IMR-90 (cell line): ENCODE results near the gene SRPX2. TPM values are rescaled to one million over a fixed set of nuclear protein-coding genes. Genes with fewer than 3 reads are reported as not detected.

Experiments used
- ATAC-seq: fragments of 200-7000 bp; cut with Tn5 transposase; 2 replicates; pipeline ENCODE4 v1.9.1; 2020; ENCODE audit warnings: low read depth, mild to moderate bottlenecking, moderate library complexity
- BruUV-seq: library from RNA; stranded (reverse); fragments of 400-500 nt; replicated peaks from 2 replicates; lab custom pipeline; 2021; lab: Mats Ljungman, UMichigan
- CTCF ChIA-PET: fragments of 300-600 bp; formaldehyde crosslinking; extraction: SDS; loops from one replicate; lab custom pipeline; 2021; ENCODE audit warnings: antibody characterized with exemption; lab: Yijun Ruan, JAX
- POLR2A ChIA-PET: fragments of 300-600 bp; sonication (Branson Sonifier 250); formaldehyde crosslinking; loops from one replicate; lab custom pipeline; 2022; ENCODE audit warnings: antibody characterized with exemption; ENCODE audit not compliant: unreplicated experiment; lab: Charles Lee
- DNase-seq: peaks from one replicate; pipeline ENCODE4 v3.0.0; 2013
- H2AFZ ChIP-seq: replicated peaks from 2 replicates; pipeline ENCODE3; 2013; ENCODE audit warnings: low read length, mild to moderate bottlenecking; ENCODE audit not compliant: poor library complexity
- H2AK5ac ChIP-seq: 2 replicates; pipeline ENCODE4 v1.6.1; 2013; ENCODE audit warnings: low read depth, low read length, inconsistent platforms
- H2AK9ac ChIP-seq: replicated peaks from 2 replicates; pipeline ENCODE3; 2013; ENCODE audit warnings: mild to moderate bottlenecking, low read depth, low read length, moderate library complexity; ENCODE audit not compliant: poor library complexity
- H2BK120ac ChIP-seq: 2 replicates; pipeline ENCODE4 v1.6.1; 2013; ENCODE audit warnings: low read depth, low read length, inconsistent platforms
- H2BK15ac ChIP-seq: 3 replicates; pipeline ENCODE4 v1.6.1; 2013; ENCODE audit warnings: low read depth, low read length, inconsistent platforms
- H2BK20ac ChIP-seq: 2 replicates; pipeline ENCODE4 v1.6.1; 2013; ENCODE audit warnings: low read depth, mild to moderate bottlenecking, inconsistent platforms, low read length, moderate library complexity
- H2BK5ac ChIP-seq: 2 replicates; pipeline ENCODE4 v1.6.1; 2013; ENCODE audit warnings: mild to moderate bottlenecking, low read depth, low read length, inconsistent platforms; ENCODE audit not compliant: poor library complexity, severe bottlenecking
- H3K14ac ChIP-seq: replicated peaks from 2 replicates; pipeline ENCODE4 v1.6.1; 2013; ENCODE audit warnings: low read depth, low read length, inconsistent platforms
- H3K18ac ChIP-seq: 2 replicates; pipeline ENCODE4 v1.6.1; 2013; ENCODE audit warnings: low read depth, low read length, control low read depth
- H3K23ac ChIP-seq: 2 replicates; pipeline ENCODE4 v1.6.1; 2013; ENCODE audit warnings: low read depth, low read length, inconsistent platforms
- H3K27ac ChIP-seq: 2 replicates; pipeline ENCODE4 v1.5.1; 2013; ENCODE audit warnings: mild to moderate bottlenecking, control low read depth, low read length; ENCODE audit not compliant: insufficient read depth
- H3K27me3 ChIP-seq: 2 replicates; pipeline ENCODE4 v1.6.1; 2013; ENCODE audit warnings: low read length; ENCODE audit not compliant: control insufficient read depth, insufficient read depth
- H3K36me3 ChIP-seq: 2 replicates; pipeline ENCODE4 v1.6.1; 2013; ENCODE audit warnings: low read length, mixed read lengths; ENCODE audit not compliant: control insufficient read depth, insufficient read depth
- H3K4ac ChIP-seq: 2 replicates; pipeline ENCODE4 v1.6.1; 2013; ENCODE audit warnings: low read depth, low read length, inconsistent platforms
- H3K4me1 ChIP-seq: 2 replicates; pipeline ENCODE4 v1.6.1; 2013; ENCODE audit warnings: low read length, mixed read lengths; ENCODE audit not compliant: control insufficient read depth, insufficient read depth
- H3K4me2 ChIP-seq: 2 replicates; pipeline ENCODE4 v1.6.1; 2013; ENCODE audit warnings: low read depth, mild to moderate bottlenecking, control low read depth, low read length, moderate library complexity
- H3K4me3 ChIP-seq: 2 replicates; pipeline ENCODE4 v1.5.1; 2013; ENCODE audit warnings: low read depth, mild to moderate bottlenecking, control low read depth, low read length, moderate library complexity; ENCODE audit not compliant: insufficient read depth
- H3K56ac ChIP-seq: 2 replicates; pipeline ENCODE4 v1.6.1; 2013; ENCODE audit warnings: low read length, inconsistent platforms; ENCODE audit not compliant: insufficient read depth; ENCODE audit errors: extremely low read depth
- H3K79me1 ChIP-seq, 2 experiments: 2 replicates each; pipeline ENCODE4 v1.6.1; 2013; ENCODE audit warnings: low read length in 2 of 2, inconsistent platforms in 1 of 2, low read depth in 1 of 2
- H3K9ac ChIP-seq: 2 replicates; pipeline ENCODE4 v1.6.1; 2013; ENCODE audit warnings: low read depth, low read length, control low read depth
- H3K9me1 ChIP-seq: 2 replicates; pipeline ENCODE4 v1.6.1; 2013; ENCODE audit warnings: low read length, inconsistent platforms; ENCODE audit not compliant: insufficient read depth
- H3K9me3 ChIP-seq: 2 replicates; pipeline ENCODE4 v1.6.1; 2013; ENCODE audit warnings: low read length; ENCODE audit not compliant: control insufficient read depth, insufficient read depth
- H4K20me1 ChIP-seq: 2 replicates; pipeline ENCODE4 v1.6.1; 2013; ENCODE audit warnings: low read length, inconsistent platforms; ENCODE audit not compliant: insufficient read depth
- H4K5ac ChIP-seq: 2 replicates; pipeline ENCODE4 v1.6.1; 2013; ENCODE audit warnings: mild to moderate bottlenecking, low read depth, low read length, control low read depth
- H4K8ac ChIP-seq, 2 experiments: 2 replicates each; pipeline ENCODE4 v1.6.1; 2013; ENCODE audit warnings: low read depth in 2 of 2, low read length in 2 of 2, control low read depth in 1 of 2, inconsistent platforms in 1 of 2
- H4K91ac ChIP-seq: 2 replicates; pipeline ENCODE4 v1.6.1; 2013; ENCODE audit warnings: low read depth, low read length, inconsistent platforms; ENCODE audit not compliant: insufficient read depth
- BHLHE40 ChIP-seq: fragments of 150-350 bp; IDR thresholded peaks from 2 replicates; pipeline ENCODE4 v1.6.1; 2016; ENCODE audit warnings: mild to moderate bottlenecking, low read depth, low read length
- CHD1 ChIP-seq: IDR thresholded peaks from 2 replicates; pipeline ENCODE4 v1.6.1; 2012; ENCODE audit warnings: low read depth, low read length, improper control_type of control experiment
- ELK1 ChIP-seq: fragments of 150-350 bp; IDR thresholded peaks from 2 replicates; pipeline ENCODE4 v1.6.1; 2016; ENCODE audit warnings: low read depth, mild to moderate bottlenecking, low read length, moderate library complexity, borderline replicate concordance
- FOS ChIP-seq: fragments of 150-350 bp; IDR thresholded peaks from 2 replicates; pipeline ENCODE4 v1.6.1; 2016; ENCODE audit warnings: low read depth, low read length
- MAFK ChIP-seq: IDR thresholded peaks from 2 replicates; pipeline ENCODE4 v1.6.1; 2012; ENCODE audit warnings: low read depth, low read length, improper control_type of control experiment
- MAZ ChIP-seq: IDR thresholded peaks from 2 replicates; pipeline ENCODE4 v1.6.1; 2012; ENCODE audit warnings: low read depth, mild to moderate bottlenecking, low read length, improper control_type of control experiment, moderate library complexity, borderline replicate concordance
- MXI1 ChIP-seq: IDR thresholded peaks from 2 replicates; pipeline ENCODE4 v1.6.1; 2012; ENCODE audit warnings: low read depth, mild to moderate bottlenecking, low read length, moderate library complexity, borderline replicate concordance
- POLR2A ChIP-seq: IDR thresholded peaks from 2 replicates; pipeline ENCODE4 v1.6.1; 2012; ENCODE audit warnings: mild to moderate bottlenecking, low read depth, low read length
- RAD21 ChIP-seq: IDR thresholded peaks from 2 replicates; pipeline ENCODE4 v1.6.1; 2012; ENCODE audit warnings: low read length, improper control_type of control experiment
- RFX5 ChIP-seq: IDR thresholded peaks from 2 replicates; pipeline ENCODE4 v1.8.0; 2012; ENCODE audit warnings: low read depth, mild to moderate bottlenecking, low read length, moderate library complexity
- WGBS, 2 experiments: methylation state at CpG; one replicate each; pipeline versions ENCODE4 v1.1.5 to v1.1.7; 2013; ENCODE audit warnings: missing lambda C conversion rate in 2 of 2; ENCODE audit not compliant: insufficient read length in 1 of 2; ENCODE audit errors: extremely low coverage in 2 of 2; 5-methylcytosine and 5-hydroxymethylcytosine counted together
- dilution Hi-C: fragments of 300-500 bp; cut with HindIII; formaldehyde crosslinking; loops from one replicate; pipeline ENCODE4 v1.14.3; 2018; ENCODE audit warnings: low sequenced_read_pairs; ENCODE audit not compliant: unreplicated experiment
- in situ Hi-C: fragments of 300-500 bp; cut with MboI; formaldehyde crosslinking; loops from 3 replicates; pipeline ENCODE4 v1.14.3; 2019; ENCODE audit warnings: low sequenced_read_pairs, inconsistent platforms, mixed read lengths
- intact Hi-C: fragments of 100-400 bp; cut with micrococcal nuclease; formaldehyde crosslinking; loops from 2 replicates; pipeline ENCODE4 v1.10.0; 2022
- polyA plus RNA-seq, 3 experiments: library from polyadenylated mRNA; depleted of rRNA; stranded (reverse); fragments of >200 nt; gene quantifications; 2 replicates each; pipeline ENCODE4 v1.2.3, GENCODE V29; 2012; ENCODE audit warnings: low replicate concordance in 1 of 3
- total RNA-seq: library from RNA; depleted of rRNA; stranded (reverse); fragments of >200 nt; gene quantifications from 2 replicates; pipeline ENCODE4 v1.2.3, GENCODE V29; 2012
- TF ChIP-seq, protein P1 (sequence below): conservative IDR thresholded peaks from 2 replicates; pipeline ENCODE4 v1.5.1; 2012; ENCODE audit warnings: mild to moderate bottlenecking, low read depth, low read length, improper control_type of control experiment

The SRPX2 gene
- total and polyA plus RNA-seq, 2 of the 4 experiments (the other 2 are of a cell fraction), result 20.6 to 43.1 TPM

GRCh38 chrX:100606753-100607152 is 37.2 kb upstream of the SRPX2 start:
- dilution Hi-C loops (no loop called here), intact Hi-C loops (no loop called here), in situ Hi-C loops (no loop called here)
- no peak overlapping the region for H2AK9ac ChIP-seq
- no peak overlapping the region for H2AK5ac ChIP-seq
- no peaks in the 10 kb centered on the region for H3K79me1 ChIP-seq
- WGBS, 2 experiments, result no CpG with 5 or more reads among the region's 1 CpG
- peaks cover 3% of the 10 kb centered on the region for H3K27me3 ChIP-seq
- no peak overlapping the region for H2AFZ ChIP-seq
- no peak overlapping the region for H2BK20ac ChIP-seq
- no peak overlapping the region for H2BK15ac ChIP-seq
- H3K4me3 ChIP-seq, result no peak overlapping the region
- DNase-seq (no peak), ATAC-seq (no peak)
- no peak overlapping the region for H4K5ac ChIP-seq
- H3K9ac ChIP-seq, result no peak overlapping the region
- H3K56ac ChIP-seq, result no peak overlapping the region
- BruUV-seq, result no TSS peak
- H3K4me2 ChIP-seq, result no peak overlapping the region
- no peaks in the 10 kb centered on the region for H3K9me1 ChIP-seq
- H3K18ac ChIP-seq, result no peak overlapping the region
- H4K91ac ChIP-seq, result no peak overlapping the region
- no peaks in the 10 kb centered on the region for H3K9me3 ChIP-seq
- no peak overlapping the region for H2BK120ac ChIP-seq
- no peaks in the 10 kb centered on the region for H4K20me1 ChIP-seq
- H4K8ac ChIP-seq, result no peak overlapping the region
- no peak overlapping the region for H3K27ac ChIP-seq
- no peak overlapping the region for H3K14ac ChIP-seq
- no peaks in the 10 kb centered on the region for H3K4me1 ChIP-seq
- TF ChIP-seq CHD1 (no peak), RAD21 (no peak), ELK1 (no peak), MXI1 (no peak), MAZ (no peak), MAFK (no peak), BHLHE40 (no peak), POLR2A (no peak), FOS (no peak), RFX5 (no peak)
- TF ChIP-seq, protein P1, sequence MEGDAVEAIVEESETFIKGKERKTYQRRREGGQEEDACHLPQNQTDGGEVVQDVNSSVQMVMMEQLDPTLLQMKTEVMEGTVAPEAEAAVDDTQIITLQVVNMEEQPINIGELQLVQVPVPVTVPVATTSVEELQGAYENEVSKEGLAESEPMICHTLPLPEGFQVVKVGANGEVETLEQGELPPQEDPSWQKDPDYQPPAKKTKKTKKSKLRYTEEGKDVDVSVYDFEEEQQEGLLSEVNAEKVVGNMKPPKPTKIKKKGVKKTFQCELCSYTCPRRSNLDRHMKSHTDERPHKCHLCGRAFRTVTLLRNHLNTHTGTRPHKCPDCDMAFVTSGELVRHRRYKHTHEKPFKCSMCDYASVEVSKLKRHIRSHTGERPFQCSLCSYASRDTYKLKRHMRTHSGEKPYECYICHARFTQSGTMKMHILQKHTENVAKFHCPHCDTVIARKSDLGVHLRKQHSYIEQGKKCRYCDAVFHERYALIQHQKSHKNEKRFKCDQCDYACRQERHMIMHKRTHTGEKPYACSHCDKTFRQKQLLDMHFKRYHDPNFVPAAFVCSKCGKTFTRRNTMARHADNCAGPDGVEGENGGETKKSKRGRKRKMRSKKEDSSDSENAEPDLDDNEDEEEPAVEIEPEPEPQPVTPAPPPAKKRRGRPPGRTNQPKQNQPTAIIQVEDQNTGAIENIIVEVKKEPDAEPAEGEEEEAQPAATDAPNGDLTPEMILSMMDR, result no peak
- H2BK5ac ChIP-seq, result no peak overlapping the region
- ChIA-PET POLR2A (no interaction called here), CTCF (no interaction called here)
- H3K4ac ChIP-seq, result no peak overlapping the region
- no peaks in the 10 kb centered on the region for H3K36me3 ChIP-seq
- H3K23ac ChIP-seq, result no peak overlapping the region
